ENCODE measurements around the gene ORC3.
"Not testable (repeated sequence)": the region's sequence is repeated elsewhere in the genome, so short reads cannot be mapped to it uniquely, and the experiment has no call there.

DNA sequence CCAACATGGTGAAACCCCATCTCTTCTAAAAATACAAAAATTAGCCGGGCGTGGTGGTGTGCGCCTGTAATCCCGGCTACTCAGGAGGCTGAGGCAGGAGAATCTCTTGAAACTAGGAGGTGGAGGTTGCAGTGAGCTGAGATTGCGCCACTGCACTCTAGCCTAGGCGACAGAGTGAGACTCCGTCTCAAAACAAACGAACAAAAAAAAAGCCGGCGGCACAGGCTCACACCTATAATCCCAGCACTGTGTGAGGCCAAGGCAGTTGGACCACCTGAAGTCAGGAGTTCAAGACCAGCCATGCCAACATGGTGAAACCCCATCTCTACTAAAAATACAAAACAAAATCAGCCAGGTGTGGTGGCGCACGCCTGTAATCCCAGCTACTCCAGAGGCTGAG lies 106.9 kb downstream of the ORC3 start:
- TF ChIP-seq, protein P1, sequence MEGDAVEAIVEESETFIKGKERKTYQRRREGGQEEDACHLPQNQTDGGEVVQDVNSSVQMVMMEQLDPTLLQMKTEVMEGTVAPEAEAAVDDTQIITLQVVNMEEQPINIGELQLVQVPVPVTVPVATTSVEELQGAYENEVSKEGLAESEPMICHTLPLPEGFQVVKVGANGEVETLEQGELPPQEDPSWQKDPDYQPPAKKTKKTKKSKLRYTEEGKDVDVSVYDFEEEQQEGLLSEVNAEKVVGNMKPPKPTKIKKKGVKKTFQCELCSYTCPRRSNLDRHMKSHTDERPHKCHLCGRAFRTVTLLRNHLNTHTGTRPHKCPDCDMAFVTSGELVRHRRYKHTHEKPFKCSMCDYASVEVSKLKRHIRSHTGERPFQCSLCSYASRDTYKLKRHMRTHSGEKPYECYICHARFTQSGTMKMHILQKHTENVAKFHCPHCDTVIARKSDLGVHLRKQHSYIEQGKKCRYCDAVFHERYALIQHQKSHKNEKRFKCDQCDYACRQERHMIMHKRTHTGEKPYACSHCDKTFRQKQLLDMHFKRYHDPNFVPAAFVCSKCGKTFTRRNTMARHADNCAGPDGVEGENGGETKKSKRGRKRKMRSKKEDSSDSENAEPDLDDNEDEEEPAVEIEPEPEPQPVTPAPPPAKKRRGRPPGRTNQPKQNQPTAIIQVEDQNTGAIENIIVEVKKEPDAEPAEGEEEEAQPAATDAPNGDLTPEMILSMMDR (IDR thresholded peaks at IDR 0.05): not testable (repeated sequence)
- not testable (repeated sequence) for TF ChIP-seq POLR2A (IDR thresholded peaks at IDR 0.05)
